GM19463 (cell line): ENCODE data around the gene KLHL1.
A peak's percentile ranks its signal among the peaks of the same experiment; 100 is the strongest.

Experiments
- ATAC-seq: cut with Tn5 transposase; IDR thresholded peaks from one replicate; pipeline ENCODE4 v1.9.1; 2021; ENCODE audit warnings: mild to moderate bottlenecking, moderate library complexity; ENCODE audit not compliant: unreplicated experiment

KLHL1 gene

DNA sequence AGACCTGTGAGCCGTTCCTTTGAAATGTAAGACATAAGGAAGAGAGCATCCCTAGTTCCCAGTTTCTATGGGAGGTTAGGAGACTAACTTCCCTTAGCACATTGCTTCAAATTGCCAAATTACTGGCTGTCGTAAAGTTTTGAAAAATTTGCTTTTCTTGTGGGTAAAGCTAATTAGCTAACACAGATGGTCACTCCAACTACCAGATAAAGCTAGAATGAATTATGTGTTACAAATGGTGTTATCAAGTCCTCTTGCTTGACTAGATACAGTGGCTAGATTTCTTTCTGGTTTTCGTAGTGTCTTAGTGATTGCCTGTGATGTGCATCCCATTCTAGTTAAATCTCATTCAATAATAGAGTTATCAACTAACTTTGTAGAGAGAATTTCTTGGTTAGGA lies 417.3 kb downstream of the KLHL1 start:
- ATAC-seq, result no peak

- peak; percentile 62 for ATAC-seq
Measured at GRCh38 chr13:69683921-69684686, 424.1 kb downstream of the KLHL1 start.

DNA sequence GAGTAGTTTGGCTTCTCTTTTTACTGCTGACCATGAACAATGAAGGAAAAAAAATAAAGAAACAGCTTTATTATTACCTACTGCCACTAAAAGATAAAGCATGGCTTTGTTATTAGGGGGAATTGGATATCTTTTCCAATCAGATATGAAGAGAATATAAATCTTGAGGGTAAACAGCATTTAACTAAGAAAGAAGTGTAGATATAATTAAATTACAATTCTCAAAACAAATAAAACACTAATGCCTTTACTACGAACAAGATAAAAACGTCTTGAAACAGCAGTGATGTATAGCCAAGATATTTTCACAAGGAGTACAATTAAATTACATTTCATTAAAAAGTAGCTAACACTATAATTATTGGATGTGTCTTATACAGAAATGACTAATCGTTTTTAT lies 426.5 kb downstream of the KLHL1 start:
- ATAC-seq, result no peak

DNA sequence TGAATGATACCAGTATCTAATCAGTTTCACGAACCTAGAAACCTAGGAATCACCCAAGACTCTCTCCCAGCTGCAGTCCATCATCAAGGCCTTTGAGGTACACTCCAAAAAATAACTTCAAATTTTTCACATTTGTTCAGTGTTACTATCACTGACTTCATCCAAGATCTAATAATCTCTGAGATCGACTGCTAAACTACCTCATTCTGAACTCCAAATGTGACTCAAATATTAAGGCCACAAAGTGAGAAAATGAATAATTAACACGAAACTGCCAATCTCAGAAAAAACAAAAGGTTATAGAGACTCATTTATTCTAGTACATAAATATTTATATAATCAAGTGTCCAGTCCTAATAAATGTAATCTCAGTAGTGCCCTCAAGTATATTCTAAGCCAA lies 430.9 kb downstream of the KLHL1 start:
- no peak for ATAC-seq

DNA sequence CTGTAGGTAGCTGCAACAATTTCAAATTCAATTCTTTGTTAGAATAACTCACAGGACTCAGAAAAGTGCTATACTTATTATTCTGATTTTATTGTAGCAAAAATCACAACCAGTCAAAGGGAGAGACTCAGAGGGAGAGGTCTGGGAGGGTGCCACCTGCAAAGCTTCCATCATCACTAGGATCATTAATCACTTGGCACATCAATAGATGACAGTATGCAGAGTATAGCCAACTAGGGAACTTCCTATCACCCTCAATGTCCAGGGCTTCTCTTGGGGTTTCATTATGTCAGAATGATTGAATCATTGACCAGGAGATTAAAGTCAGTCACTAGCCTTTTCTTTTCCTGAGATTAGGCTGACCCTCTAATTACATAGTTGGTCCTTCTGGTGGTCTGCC lies 432.0 kb downstream of the KLHL1 start:
- no peak for ATAC-seq

DNA sequence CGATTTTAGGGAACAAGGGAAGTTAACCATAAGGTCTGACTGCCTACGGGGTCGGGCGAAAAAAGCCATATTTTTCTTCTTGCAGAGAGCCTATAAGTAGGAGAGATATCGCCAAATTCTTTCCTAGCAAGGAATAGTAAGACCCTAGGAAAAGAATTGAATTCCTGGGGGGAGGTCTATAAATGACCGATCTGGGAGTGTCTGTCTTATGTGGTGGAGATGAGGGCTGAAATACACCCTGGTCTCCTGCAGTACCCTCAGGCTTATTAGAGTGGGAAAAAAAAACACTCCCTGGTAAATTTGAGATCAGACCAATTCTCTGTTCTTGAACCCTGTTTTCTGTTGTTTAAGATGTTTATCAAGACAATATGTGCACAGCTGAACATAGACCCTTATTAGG lies 448.1 kb downstream of the KLHL1 start:
- no peak for ATAC-seq

DNA sequence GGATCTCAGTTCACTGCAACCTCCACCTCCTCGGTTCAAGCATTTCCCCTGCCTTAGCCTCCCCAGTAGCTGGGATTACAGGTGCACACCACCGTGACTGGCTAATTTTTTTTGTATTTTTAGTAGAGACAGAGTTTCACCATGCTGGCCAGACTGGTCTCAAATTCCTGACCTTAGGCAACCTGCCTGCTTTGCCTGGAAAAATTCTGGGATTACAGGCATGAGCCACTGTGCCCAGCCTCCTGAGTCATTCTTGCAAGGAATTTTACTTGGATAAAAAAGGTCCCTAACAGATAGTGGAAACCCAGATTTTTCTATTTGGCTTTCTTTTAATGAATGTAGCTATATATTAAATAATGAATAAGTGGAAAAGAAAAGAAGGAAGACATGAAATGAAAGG lies 450.6 kb downstream of the KLHL1 start:
- ATAC-seq, result no peak

DNA sequence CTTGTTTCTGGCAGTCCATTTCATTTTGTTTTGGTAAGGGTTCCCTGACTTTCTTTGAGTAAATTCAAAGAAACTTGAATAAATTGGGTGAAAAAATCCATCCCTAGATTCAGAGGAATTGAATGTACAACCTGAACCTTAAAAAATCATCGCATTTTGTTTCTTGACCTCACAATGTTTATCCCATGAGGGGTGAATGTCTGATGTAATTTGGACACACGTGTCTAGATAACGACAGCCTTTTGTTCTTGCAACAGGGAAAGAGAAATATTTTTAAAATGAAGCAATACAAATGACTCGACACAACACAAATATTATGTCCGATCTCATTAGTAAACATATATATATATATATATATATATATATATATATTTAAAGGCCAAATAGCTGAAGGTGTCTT lies 453.9 kb downstream of the KLHL1 start:
- ATAC-seq, result no peak
